K562 treated with DMSO at 1 percent for 12 hours (cell line): ENCODE measurements around the gene PHF5A. TPM values are rescaled to one million over a fixed set of nuclear protein-coding genes. Genes with fewer than 3 reads are reported as not detected.

ENCODE experiments used
- total RNA-seq: library from RNA; unstranded; fragments of 300-600 nt; gene quantifications from 2 replicates; pipeline ENCODE4 v1.2.3, GENCODE V29; 2022; ENCODE audit not compliant: insufficient read depth

The PHF5A gene
- total RNA-seq: 37.8 and 46.8 TPM in 2 replicates

DNA sequence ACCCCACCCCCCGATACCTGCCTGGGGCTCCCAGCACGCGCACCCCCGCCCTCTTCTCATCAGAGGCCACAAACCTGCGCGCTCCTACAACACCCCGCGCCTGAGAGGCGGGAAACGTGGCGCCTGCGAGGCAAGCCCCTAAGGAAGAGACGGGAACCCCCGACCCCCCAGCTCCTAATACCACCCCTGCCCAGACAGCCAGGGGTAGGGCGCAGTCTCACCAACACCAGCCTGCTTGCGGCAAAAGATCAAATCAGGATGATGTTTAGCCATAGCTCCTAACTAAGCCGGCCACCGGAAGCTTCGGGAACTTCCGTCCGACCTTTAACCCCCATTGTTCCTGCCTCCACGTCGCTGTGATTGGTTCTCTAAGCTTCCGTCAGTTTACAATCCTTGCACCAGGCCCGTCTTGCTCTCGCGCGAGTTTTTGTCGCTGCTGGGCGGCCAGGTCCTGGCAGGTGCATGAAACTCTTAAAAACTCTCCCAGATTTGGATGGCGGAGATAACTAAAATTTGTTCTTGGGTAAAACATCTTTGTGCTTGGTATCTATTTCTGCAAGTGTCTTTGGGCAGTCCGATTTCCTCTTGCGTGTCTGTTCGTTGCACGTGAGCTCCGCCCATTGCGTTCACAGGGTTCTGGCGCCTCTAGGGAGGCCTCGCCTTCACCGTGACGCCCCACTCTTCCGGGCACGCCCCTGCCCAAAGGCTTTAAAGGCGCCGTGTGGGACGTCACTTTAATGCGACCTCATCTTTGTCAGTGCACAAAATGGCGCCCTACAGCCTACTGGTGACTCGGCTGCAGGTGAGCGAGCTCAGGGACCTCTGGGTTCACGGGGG, at the start of gene PHF5A, which contains the start of gene ACO2:
TSS of gene PHF5A (minus strand) at position 312 of the 837 bp plus-strand sequence. CDS start at position 273, 39 bp downstream.
TSS of gene ACO2 (plus strand) at position 737 of the 837 bp plus-strand sequence. CDS start at position 767, 30 bp downstream.

GRCh38 chr22:41446639-41447434, 21.7 kb downstream of the PHF5A start, which contains the start of gene TOB2:
TOB2 (minus strand) TSS chr22:41446801; CDS start chr22:41437345, 9,456 bp downstream.

Other genes starting within 250 kb of the PHF5A start
- not detected in 2 replicates for gene CHADL, start 227.8 kb downstream of the PHF5A start, total RNA-seq
- gene RANGAP1, start 182.5 kb downstream of the PHF5A start, total RNA-seq: 108 and 109 TPM in 2 replicates
- gene ZC3H7B, start 167.2 kb downstream of the PHF5A start, total RNA-seq: 11.8 and 31.3 TPM in 2 replicates
- 0.45 and 0.52 TPM in 2 replicates for gene TEF, start 86.8 kb downstream of the PHF5A start, total RNA-seq
- 6.2 and 21.4 TPM in 2 replicates for gene TOB2, start 21.9 kb downstream of the PHF5A start, total RNA-seq
- 61.7 and 100 TPM in 2 replicates for gene ACO2, start 425 bp upstream of the PHF5A start, total RNA-seq
- gene POLR3H, start 75.8 kb upstream of the PHF5A start, total RNA-seq: 13.9 and 15.3 TPM in 2 replicates
- gene CSDC2, start 92.3 kb upstream of the PHF5A start, total RNA-seq: not detected in 2 replicates
- 53.2 and 68.0 TPM in 2 replicates for gene PMM1, start 121.1 kb upstream of the PHF5A start, total RNA-seq
- 11.9 and 22.8 TPM in 2 replicates for gene DESI1, start 152.4 kb upstream of the PHF5A start, total RNA-seq
- gene XRCC6, start 152.6 kb upstream of the PHF5A start, total RNA-seq: 231 and 282 TPM in 2 replicates
- 98.9 and 105 TPM in 2 replicates for gene SNU13, start 220.2 kb upstream of the PHF5A start, total RNA-seq
- 0.81 TPM in 1 of 2 replicates, not detected in the other for gene MEI1, start 230.8 kb upstream of the PHF5A start, total RNA-seq